IMR-90 (cell line): Measurements from ENCODE around the gene SYP. TPM values are rescaled to one million over a fixed set of nuclear protein-coding genes. Genes with fewer than 3 reads are reported as not detected.

Experiments used
- ATAC-seq: fragments of 200-7000 bp; cut with Tn5 transposase; 2 replicates; pipeline ENCODE4 v1.9.1; 2020; ENCODE audit warnings: low read depth, mild to moderate bottlenecking, moderate library complexity
- BruUV-seq: library from RNA; stranded (reverse); fragments of 400-500 nt; replicated peaks from 2 replicates; lab custom pipeline; 2021; lab: Mats Ljungman, UMichigan
- CTCF ChIA-PET: fragments of 300-600 bp; formaldehyde crosslinking; extraction: SDS; loops from one replicate; lab custom pipeline; 2021; ENCODE audit warnings: antibody characterized with exemption; lab: Yijun Ruan, JAX
- POLR2A ChIA-PET: fragments of 300-600 bp; sonication (Branson Sonifier 250); formaldehyde crosslinking; loops from one replicate; lab custom pipeline; 2022; ENCODE audit warnings: antibody characterized with exemption; ENCODE audit not compliant: unreplicated experiment; lab: Charles Lee
- DNase-seq: peaks from one replicate; pipeline ENCODE4 v3.0.0; 2013
- H2AFZ ChIP-seq: replicated peaks from 2 replicates; pipeline ENCODE3; 2013; ENCODE audit warnings: low read length, mild to moderate bottlenecking; ENCODE audit not compliant: poor library complexity
- H2AK5ac ChIP-seq: 2 replicates; pipeline ENCODE4 v1.6.1; 2013; ENCODE audit warnings: low read depth, low read length, inconsistent platforms
- H2AK9ac ChIP-seq: replicated peaks from 2 replicates; pipeline ENCODE3; 2013; ENCODE audit warnings: mild to moderate bottlenecking, low read depth, low read length, moderate library complexity; ENCODE audit not compliant: poor library complexity
- H2BK120ac ChIP-seq: 2 replicates; pipeline ENCODE4 v1.6.1; 2013; ENCODE audit warnings: low read depth, low read length, inconsistent platforms
- H2BK15ac ChIP-seq: 3 replicates; pipeline ENCODE4 v1.6.1; 2013; ENCODE audit warnings: low read depth, low read length, inconsistent platforms
- H2BK20ac ChIP-seq: 2 replicates; pipeline ENCODE4 v1.6.1; 2013; ENCODE audit warnings: low read depth, mild to moderate bottlenecking, inconsistent platforms, low read length, moderate library complexity
- H2BK5ac ChIP-seq: 2 replicates; pipeline ENCODE4 v1.6.1; 2013; ENCODE audit warnings: mild to moderate bottlenecking, low read depth, low read length, inconsistent platforms; ENCODE audit not compliant: poor library complexity, severe bottlenecking
- H3K14ac ChIP-seq: replicated peaks from 2 replicates; pipeline ENCODE4 v1.6.1; 2013; ENCODE audit warnings: low read depth, low read length, inconsistent platforms
- H3K18ac ChIP-seq: 2 replicates; pipeline ENCODE4 v1.6.1; 2013; ENCODE audit warnings: low read depth, low read length, control low read depth
- H3K23ac ChIP-seq: 2 replicates; pipeline ENCODE4 v1.6.1; 2013; ENCODE audit warnings: low read depth, low read length, inconsistent platforms
- H3K27ac ChIP-seq: 2 replicates; pipeline ENCODE4 v1.5.1; 2013; ENCODE audit warnings: mild to moderate bottlenecking, control low read depth, low read length; ENCODE audit not compliant: insufficient read depth
- H3K27me3 ChIP-seq: 2 replicates; pipeline ENCODE4 v1.6.1; 2013; ENCODE audit warnings: low read length; ENCODE audit not compliant: control insufficient read depth, insufficient read depth
- H3K36me3 ChIP-seq: 2 replicates; pipeline ENCODE4 v1.6.1; 2013; ENCODE audit warnings: low read length, mixed read lengths; ENCODE audit not compliant: control insufficient read depth, insufficient read depth
- H3K4ac ChIP-seq: 2 replicates; pipeline ENCODE4 v1.6.1; 2013; ENCODE audit warnings: low read depth, low read length, inconsistent platforms
- H3K4me1 ChIP-seq: 2 replicates; pipeline ENCODE4 v1.6.1; 2013; ENCODE audit warnings: low read length, mixed read lengths; ENCODE audit not compliant: control insufficient read depth, insufficient read depth
- H3K4me2 ChIP-seq: 2 replicates; pipeline ENCODE4 v1.6.1; 2013; ENCODE audit warnings: low read depth, mild to moderate bottlenecking, control low read depth, low read length, moderate library complexity
- H3K4me3 ChIP-seq: 2 replicates; pipeline ENCODE4 v1.5.1; 2013; ENCODE audit warnings: low read depth, mild to moderate bottlenecking, control low read depth, low read length, moderate library complexity; ENCODE audit not compliant: insufficient read depth
- H3K56ac ChIP-seq: 2 replicates; pipeline ENCODE4 v1.6.1; 2013; ENCODE audit warnings: low read length, inconsistent platforms; ENCODE audit not compliant: insufficient read depth; ENCODE audit errors: extremely low read depth
- H3K79me1 ChIP-seq, 2 experiments: 2 replicates each; pipeline ENCODE4 v1.6.1; 2013; ENCODE audit warnings: low read length in 2 of 2, inconsistent platforms in 1 of 2, low read depth in 1 of 2
- H3K9ac ChIP-seq: 2 replicates; pipeline ENCODE4 v1.6.1; 2013; ENCODE audit warnings: low read depth, low read length, control low read depth
- H3K9me1 ChIP-seq: 2 replicates; pipeline ENCODE4 v1.6.1; 2013; ENCODE audit warnings: low read length, inconsistent platforms; ENCODE audit not compliant: insufficient read depth
- H3K9me3 ChIP-seq: 2 replicates; pipeline ENCODE4 v1.6.1; 2013; ENCODE audit warnings: low read length; ENCODE audit not compliant: control insufficient read depth, insufficient read depth
- H4K20me1 ChIP-seq: 2 replicates; pipeline ENCODE4 v1.6.1; 2013; ENCODE audit warnings: low read length, inconsistent platforms; ENCODE audit not compliant: insufficient read depth
- H4K5ac ChIP-seq: 2 replicates; pipeline ENCODE4 v1.6.1; 2013; ENCODE audit warnings: mild to moderate bottlenecking, low read depth, low read length, control low read depth
- H4K8ac ChIP-seq, 2 experiments: 2 replicates each; pipeline ENCODE4 v1.6.1; 2013; ENCODE audit warnings: low read depth in 2 of 2, low read length in 2 of 2, control low read depth in 1 of 2, inconsistent platforms in 1 of 2
- H4K91ac ChIP-seq: 2 replicates; pipeline ENCODE4 v1.6.1; 2013; ENCODE audit warnings: low read depth, low read length, inconsistent platforms; ENCODE audit not compliant: insufficient read depth
- BHLHE40 ChIP-seq: fragments of 150-350 bp; IDR thresholded peaks from 2 replicates; pipeline ENCODE4 v1.6.1; 2016; ENCODE audit warnings: mild to moderate bottlenecking, low read depth, low read length
- CHD1 ChIP-seq: IDR thresholded peaks from 2 replicates; pipeline ENCODE4 v1.6.1; 2012; ENCODE audit warnings: low read depth, low read length, improper control_type of control experiment
- MAFK ChIP-seq: IDR thresholded peaks from 2 replicates; pipeline ENCODE4 v1.6.1; 2012; ENCODE audit warnings: low read depth, low read length, improper control_type of control experiment
- MXI1 ChIP-seq: IDR thresholded peaks from 2 replicates; pipeline ENCODE4 v1.6.1; 2012; ENCODE audit warnings: low read depth, mild to moderate bottlenecking, low read length, moderate library complexity, borderline replicate concordance
- RAD21 ChIP-seq: IDR thresholded peaks from 2 replicates; pipeline ENCODE4 v1.6.1; 2012; ENCODE audit warnings: low read length, improper control_type of control experiment
- RCOR1 ChIP-seq: IDR thresholded peaks from 2 replicates; pipeline ENCODE4 v1.6.1; 2012; ENCODE audit warnings: mild to moderate bottlenecking, low read length, improper control_type of control experiment; ENCODE audit not compliant: insufficient replicate concordance
- WGBS, 2 experiments: methylation state at CpG; one replicate each; pipeline versions ENCODE4 v1.1.5 to v1.1.7; 2013; ENCODE audit warnings: missing lambda C conversion rate in 2 of 2; ENCODE audit not compliant: insufficient read length in 1 of 2; ENCODE audit errors: extremely low coverage in 2 of 2; 5-methylcytosine and 5-hydroxymethylcytosine counted together
- dilution Hi-C: fragments of 300-500 bp; cut with HindIII; formaldehyde crosslinking; loops from one replicate; pipeline ENCODE4 v1.14.3; 2018; ENCODE audit warnings: low sequenced_read_pairs; ENCODE audit not compliant: unreplicated experiment
- in situ Hi-C: fragments of 300-500 bp; cut with MboI; formaldehyde crosslinking; loops from 3 replicates; pipeline ENCODE4 v1.14.3; 2019; ENCODE audit warnings: low sequenced_read_pairs, inconsistent platforms, mixed read lengths
- intact Hi-C: fragments of 100-400 bp; cut with micrococcal nuclease; formaldehyde crosslinking; loops from 2 replicates; pipeline ENCODE4 v1.10.0; 2022
- polyA plus RNA-seq, 3 experiments: library from polyadenylated mRNA; depleted of rRNA; stranded (reverse); fragments of >200 nt; gene quantifications; 2 replicates each; pipeline ENCODE4 v1.2.3, GENCODE V29; 2012; ENCODE audit warnings: low replicate concordance in 1 of 3
- total RNA-seq: library from RNA; depleted of rRNA; stranded (reverse); fragments of >200 nt; gene quantifications from 2 replicates; pipeline ENCODE4 v1.2.3, GENCODE V29; 2012
- TF ChIP-seq, protein P1 (sequence below): fragments of 150-350 bp; IDR thresholded peaks from 2 replicates; pipeline ENCODE4 v1.6.1; 2016; ENCODE audit warnings: low read depth, mild to moderate bottlenecking, low read length, moderate library complexity, borderline replicate concordance
- TF ChIP-seq, protein P2 (sequence below): conservative IDR thresholded peaks from 2 replicates; pipeline ENCODE4 v1.5.1; 2012; ENCODE audit warnings: mild to moderate bottlenecking, low read depth, low read length, improper control_type of control experiment

Gene SYP
- total and polyA plus RNA-seq, 2 of the 4 experiments (the other 2 are of a cell fraction): under 0.01 to 0.05 TPM

- H3K9me1 ChIP-seq: no peaks in the 10 kb centered on the region
- H3K4me2 ChIP-seq: no peak overlapping the region
- no peak overlapping the region for H3K27ac ChIP-seq
- no peaks in the 10 kb centered on the region for H3K79me1 ChIP-seq
- no peak overlapping the region for H3K14ac ChIP-seq
- H3K4ac ChIP-seq: no peak overlapping the region
- no peak overlapping the region for H4K8ac ChIP-seq
- H3K4me3 ChIP-seq: no peak overlapping the region
- H2BK20ac ChIP-seq: no peak overlapping the region
- in situ Hi-C loops (no loop called here), intact Hi-C loops (no loop called here), dilution Hi-C loops (no loop called here)
- peaks cover 2% of the 10 kb centered on the region; the same call in 1 of the 2 replicates for H3K27me3 ChIP-seq
- ATAC-seq (no peak), DNase-seq (no peak)
- no peak overlapping the region for H2BK5ac ChIP-seq
- H3K18ac ChIP-seq: no peak overlapping the region
- H3K9me3 ChIP-seq: peaks cover 4% of the 10 kb centered on the region
- no peak overlapping the region for H3K9ac ChIP-seq
- H3K56ac ChIP-seq: no peak overlapping the region
- TF ChIP-seq MAFK (no peak), RAD21 (no peak), RCOR1 (no peak), CHD1 (no peak), BHLHE40 (no peak), MXI1 (no peak)
- TF ChIP-seq, protein P1, sequence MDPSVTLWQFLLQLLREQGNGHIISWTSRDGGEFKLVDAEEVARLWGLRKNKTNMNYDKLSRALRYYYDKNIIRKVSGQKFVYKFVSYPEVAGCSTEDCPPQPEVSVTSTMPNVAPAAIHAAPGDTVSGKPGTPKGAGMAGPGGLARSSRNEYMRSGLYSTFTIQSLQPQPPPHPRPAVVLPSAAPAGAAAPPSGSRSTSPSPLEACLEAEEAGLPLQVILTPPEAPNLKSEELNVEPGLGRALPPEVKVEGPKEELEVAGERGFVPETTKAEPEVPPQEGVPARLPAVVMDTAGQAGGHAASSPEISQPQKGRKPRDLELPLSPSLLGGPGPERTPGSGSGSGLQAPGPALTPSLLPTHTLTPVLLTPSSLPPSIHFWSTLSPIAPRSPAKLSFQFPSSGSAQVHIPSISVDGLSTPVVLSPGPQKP: no peak
- TF ChIP-seq, protein P2, sequence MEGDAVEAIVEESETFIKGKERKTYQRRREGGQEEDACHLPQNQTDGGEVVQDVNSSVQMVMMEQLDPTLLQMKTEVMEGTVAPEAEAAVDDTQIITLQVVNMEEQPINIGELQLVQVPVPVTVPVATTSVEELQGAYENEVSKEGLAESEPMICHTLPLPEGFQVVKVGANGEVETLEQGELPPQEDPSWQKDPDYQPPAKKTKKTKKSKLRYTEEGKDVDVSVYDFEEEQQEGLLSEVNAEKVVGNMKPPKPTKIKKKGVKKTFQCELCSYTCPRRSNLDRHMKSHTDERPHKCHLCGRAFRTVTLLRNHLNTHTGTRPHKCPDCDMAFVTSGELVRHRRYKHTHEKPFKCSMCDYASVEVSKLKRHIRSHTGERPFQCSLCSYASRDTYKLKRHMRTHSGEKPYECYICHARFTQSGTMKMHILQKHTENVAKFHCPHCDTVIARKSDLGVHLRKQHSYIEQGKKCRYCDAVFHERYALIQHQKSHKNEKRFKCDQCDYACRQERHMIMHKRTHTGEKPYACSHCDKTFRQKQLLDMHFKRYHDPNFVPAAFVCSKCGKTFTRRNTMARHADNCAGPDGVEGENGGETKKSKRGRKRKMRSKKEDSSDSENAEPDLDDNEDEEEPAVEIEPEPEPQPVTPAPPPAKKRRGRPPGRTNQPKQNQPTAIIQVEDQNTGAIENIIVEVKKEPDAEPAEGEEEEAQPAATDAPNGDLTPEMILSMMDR: no peak
- H4K20me1 ChIP-seq: no peaks in the 10 kb centered on the region
- H4K5ac ChIP-seq: no peak overlapping the region
- no peak overlapping the region for H2BK120ac ChIP-seq
- H3K23ac ChIP-seq: no peak overlapping the region
- H4K91ac ChIP-seq: no peak overlapping the region
- no peak overlapping the region for H2BK15ac ChIP-seq
- H2AK5ac ChIP-seq: no peak overlapping the region
- no peak overlapping the region for H2AK9ac ChIP-seq
- ChIA-PET CTCF (no interaction called here), POLR2A (no interaction called here)
- no peaks in the 10 kb centered on the region for H3K36me3 ChIP-seq
- no TSS peak for BruUV-seq
- H3K4me1 ChIP-seq: no peaks in the 10 kb centered on the region
- H2AFZ ChIP-seq: no peak overlapping the region
- WGBS, 2 experiments: 20% methylated on average over 1 of the region's 1 CpG; no CpG with 5 or more reads in 1 of the 2 experiments
Measured at GRCh38 chrX:49212861-49213260, 12.9 kb upstream of the SYP start.
